Raji (cell line): ENCODE measurements around the gene SLC25A45.

ENCODE experiments used
- POLR2A ChIP-seq: IDR thresholded peaks from 2 replicates; pipeline ENCODE4 v1.6.1; 2011; ENCODE audit warnings: low read depth, low read length, control low read depth; ENCODE audit not compliant: insufficient read depth

SLC25A45 gene

DNA sequence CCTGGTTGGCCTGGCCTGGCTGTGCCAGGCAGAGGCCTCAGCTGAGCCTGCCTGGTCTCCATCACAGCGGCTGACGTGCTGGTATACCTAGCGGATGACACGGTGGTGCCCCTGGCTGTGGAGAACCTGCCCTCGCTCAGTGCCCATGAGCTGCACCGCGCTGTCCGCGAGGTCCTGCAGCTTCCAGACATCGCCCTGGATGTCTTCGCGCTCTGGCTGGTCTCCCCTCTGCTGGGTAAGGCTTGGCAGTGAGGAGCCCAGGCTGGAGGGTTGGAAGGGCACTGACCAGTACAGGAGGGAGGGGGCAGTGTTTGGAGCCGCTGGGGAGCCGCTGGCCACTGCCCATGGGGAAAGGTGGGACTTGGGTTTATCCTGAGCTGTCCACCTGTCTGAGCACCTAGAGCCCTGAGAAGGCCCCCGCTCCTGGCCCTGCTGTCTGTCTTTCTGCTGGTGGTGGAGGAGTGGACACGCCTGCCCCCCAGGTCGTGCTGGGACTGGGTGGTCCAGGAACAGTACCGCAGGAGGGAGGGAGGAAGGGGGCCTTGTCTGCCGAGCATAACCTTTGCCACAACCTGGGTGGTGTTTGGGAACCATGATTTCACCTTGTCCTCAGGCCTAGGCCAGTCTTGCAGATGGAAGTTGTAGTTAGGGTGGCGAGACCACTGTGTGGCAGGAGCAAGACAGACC is 7.0 kb upstream of the SLC25A45 start:
- TF ChIP-seq POLR2A = no peak

GRCh38 chr11:65388731-65389130 is 6.3 kb upstream of the SLC25A45 start:
- TF ChIP-seq POLR2A = no peak

GRCh38 chr11:65386307-65387140 is 4.1 kb upstream of the SLC25A45 start, which contains the start of gene FRMD8:
Gene FRMD8 (plus strand): TSS chr11:65386637. CDS start chr11:65387037, 400 bp downstream.
- TF ChIP-seq POLR2A = peak; percentile 81

- no peak for TF ChIP-seq POLR2A
Measured at GRCh38 chr11:65384301-65384889, 1.9 kb upstream of the SLC25A45 start.

- TF ChIP-seq POLR2A = no peak
Measured at GRCh38 chr11:65383778-65384177, 1.3 kb upstream of the SLC25A45 start.

DNA sequence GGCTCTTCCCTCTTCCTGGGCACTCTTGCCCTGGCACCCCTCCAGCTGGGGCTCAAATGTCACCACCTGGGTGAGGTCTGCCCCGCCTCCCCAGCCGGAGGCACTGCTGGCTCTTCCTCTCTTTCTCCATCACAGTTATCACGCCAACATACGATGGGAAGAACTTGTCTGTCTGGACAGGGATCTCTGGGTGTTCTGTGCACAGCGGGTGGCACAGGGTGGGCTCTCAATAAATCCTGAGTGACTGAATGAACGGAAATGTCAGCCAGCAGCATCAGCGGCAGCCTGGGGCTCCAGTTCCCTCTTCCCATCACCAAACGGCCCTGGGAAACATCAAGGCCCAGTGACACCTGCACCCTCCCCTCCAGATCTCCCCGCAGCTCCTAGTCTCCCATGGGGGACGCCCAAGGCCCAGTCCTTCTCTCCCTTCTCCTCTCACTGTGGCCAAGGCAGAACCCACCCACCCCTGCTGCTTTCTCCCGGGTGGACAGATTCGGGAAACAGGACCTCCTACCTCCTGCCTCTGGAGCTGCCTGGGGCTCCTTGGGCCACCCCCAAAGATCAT is 440 bp upstream of the SLC25A45 start:
- no peak; the same call in 1 of the 2 replicates for TF ChIP-seq POLR2A

DNA sequence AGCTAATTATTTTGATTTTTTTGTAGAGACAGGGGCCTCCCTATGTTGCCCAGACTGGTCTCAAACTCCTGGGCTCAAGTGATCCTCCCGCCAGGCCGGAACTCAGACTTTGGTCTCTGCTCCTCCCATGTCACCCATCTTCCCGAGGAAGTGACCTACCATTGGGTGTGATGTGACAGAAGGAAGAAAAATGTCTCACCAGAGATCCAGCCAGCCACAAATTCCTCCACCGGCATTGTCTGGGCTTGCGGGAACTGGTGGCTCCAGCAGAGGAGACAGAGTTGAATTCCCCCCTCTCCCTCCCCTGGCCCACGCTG is 772 bp downstream of the SLC25A45 start:
- TF ChIP-seq POLR2A = no peak

- TF ChIP-seq POLR2A = no peak
Measured at GRCh38 chr11:65380460-65381119, 1.9 kb downstream of the SLC25A45 start.

- TF ChIP-seq POLR2A = no peak
Measured at GRCh38 chr11:65379698-65380459, 2.6 kb downstream of the SLC25A45 start.

DNA sequence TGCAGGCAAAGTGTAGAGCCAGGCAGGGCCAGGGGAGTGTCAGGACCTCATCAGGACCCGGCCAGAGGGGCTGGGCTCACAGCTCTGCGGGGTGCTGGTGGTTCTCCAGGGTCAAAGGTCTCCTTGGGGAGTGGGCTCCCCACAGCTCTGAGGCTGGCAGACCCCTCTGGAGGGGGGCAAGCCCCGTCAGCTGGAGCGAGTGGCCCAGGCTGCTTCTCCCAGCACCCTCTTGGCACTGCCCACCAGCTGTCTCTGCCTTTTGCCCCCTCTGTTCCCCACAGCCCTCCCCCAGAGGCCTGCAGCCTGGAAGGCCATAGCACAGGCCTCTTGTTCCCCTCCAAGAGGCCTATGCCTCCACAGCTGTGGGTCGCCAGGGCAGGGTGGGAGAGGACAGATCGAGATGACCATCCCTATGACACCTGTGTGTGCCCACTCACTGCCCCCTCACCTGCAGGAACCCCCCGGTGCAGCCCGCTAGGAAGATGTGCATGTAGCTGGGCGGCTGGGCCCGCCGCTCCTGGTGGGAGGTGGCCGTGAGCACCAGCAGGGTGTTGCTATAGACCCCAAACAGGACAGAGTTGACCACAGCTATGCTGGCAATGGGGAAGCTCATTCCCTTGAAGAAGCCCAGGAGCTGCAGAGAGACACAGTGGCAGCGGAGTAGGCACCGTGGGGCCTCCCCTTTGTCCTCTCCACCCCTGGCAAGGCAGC is 3.4 kb downstream of the SLC25A45 start:
- TF ChIP-seq POLR2A = no peak

DNA sequence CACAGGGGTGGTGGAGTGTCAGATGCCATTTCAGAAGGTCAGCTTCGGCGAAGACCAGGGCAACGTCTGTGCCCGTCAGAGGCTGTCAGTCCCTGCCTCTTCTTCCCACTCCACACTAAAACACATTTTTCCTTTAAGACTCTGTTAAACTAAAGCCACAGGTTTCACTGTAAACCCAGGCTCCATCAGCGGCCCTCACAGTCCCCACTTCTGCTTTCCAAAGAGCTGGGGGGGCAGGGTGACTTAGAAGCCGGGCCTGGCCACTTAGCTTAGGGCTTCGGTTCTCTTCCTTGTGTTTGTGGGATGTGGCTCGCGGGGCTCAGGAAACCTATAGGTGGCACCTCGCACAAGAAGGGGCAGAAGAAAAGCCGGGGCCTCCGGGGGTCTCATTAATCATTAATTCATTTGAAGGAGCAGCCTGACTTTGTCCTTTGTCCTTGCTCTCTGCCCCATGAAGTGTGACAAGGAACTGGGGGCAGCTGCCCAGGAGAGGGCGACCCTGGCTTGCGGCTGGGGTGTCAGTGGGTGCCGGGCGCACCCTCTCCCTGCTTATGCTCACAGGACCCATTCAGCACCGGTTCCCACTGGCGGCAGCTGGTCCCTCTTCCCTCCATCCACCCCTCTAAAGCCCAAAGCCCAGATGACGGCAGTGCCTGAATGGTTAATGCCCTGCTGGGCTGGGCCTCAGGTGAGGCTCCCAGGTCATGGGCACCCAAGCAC is 4.1 kb downstream of the SLC25A45 start:
- TF ChIP-seq POLR2A = no peak

GRCh38 chr11:65377777-65378176 is 4.7 kb downstream of the SLC25A45 start:
- TF ChIP-seq POLR2A = no peak

DNA sequence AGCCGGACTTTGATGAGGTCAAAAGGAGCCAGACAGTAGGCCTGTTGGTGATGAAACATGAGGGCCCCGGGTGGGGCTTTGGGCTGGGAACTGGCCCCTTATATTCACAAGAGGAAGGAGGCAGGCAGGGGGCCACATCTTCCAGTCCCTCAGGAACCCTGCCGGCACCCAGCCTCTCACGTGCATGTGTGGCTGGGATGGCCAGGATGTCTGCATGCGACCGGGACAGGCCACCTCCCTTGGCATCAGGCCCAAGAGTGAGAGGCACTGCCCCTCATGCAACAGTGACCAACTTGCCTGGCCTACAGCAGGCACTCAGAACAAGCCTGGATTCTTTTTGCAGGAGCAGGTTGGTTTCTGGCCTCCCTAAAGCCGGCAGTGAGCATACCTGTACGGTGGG is 5.4 kb downstream of the SLC25A45 start:
- TF ChIP-seq POLR2A = no peak
